ENCODE measurements around the gene KLHDC7A.

The KLHDC7A gene

DNA sequence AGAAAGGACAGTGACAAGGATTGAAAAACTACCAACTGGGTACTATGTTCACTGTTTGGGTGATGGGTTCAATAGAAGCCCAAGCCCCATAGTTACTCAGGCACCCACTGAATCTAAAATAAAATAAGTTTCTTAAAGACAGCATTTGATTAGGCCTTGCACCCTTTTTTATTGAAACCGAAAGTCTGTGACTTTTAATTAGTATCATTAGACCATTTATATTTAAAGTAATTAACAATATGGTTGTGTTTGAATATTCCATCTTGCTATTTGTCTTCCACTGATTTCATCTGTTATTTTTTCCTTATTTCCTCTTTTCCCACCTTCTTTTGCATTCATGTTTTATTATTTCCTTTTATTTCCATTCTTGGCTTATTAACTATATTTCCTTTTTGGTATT lies 27.4 kb downstream of the KLHDC7A start:
- no peak for DNase-seq (ENCODE audit: low spot score)

DNA sequence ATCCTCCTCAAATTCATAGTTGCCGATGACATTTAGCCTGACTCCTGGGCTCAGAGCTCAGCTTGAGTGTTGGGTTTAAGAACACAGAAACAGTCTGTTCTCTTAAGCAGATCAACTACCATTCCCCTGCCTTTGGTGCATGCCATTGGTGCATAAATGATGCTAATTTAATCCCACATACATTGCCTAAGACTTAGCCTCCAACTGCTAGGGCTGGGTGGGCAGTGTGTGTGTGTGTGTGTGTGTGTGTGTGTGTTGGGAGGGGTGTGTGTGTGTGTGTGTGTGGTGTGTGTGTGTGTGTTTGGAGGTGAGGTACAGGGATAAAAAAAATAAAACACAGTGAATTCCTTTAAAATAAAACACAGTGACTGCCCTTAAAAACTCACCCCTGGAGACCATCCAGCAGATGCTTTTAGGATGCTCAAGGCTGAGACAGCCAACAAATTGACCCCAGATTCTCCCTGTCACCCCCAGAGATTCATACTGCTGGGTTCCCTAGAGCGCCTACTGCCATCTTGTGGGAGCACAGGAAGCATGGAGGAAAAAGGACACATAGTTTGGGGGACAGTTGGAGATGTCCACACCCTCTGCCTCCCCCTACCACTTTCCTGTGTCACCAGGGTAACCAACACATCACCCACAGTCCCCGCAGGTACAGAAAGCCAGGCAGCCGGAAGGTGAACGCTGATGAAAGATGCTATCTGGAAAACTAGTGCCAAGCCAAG lies 30.6 kb downstream of the KLHDC7A start:
- DNase-seq (ENCODE audit: low spot score) = no peak

DNA sequence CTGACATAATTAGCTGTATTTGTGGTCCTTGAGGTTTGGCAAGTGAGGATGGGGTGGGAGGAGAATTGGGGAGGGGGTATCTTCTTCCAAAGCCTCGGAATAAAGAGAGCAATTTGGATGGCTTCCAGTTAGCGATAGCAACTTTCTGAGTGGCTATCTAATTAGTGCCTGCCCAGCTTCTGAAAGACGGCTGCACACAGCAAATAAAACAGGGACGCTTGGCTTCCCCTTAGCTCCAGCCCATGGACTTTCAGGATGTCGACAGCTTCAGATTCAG lies 31.1 kb downstream of the KLHDC7A start:
- DNase-seq (ENCODE audit: low spot score) = no peak

DNA sequence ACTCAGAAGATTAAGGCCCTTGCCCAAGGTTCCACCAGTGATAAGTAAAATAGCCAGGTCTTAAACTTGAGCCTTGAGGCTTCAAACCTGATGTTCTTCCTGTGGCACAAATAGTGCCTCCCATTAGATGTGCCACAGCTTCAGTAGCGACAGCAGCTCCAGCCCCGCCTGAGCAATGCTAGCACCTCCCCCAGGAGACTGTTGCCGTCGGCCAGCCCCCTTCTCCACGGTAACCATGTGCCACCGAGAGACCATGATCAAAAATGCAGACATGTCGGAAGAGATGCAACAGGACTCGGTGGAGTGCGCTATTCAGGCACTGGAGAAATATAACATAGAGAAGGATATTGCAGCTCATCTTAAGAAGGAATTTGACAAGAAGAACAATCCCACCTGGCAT lies 32.2 kb downstream of the KLHDC7A start:
- no peak for DNase-seq (ENCODE audit: low spot score)

DNA sequence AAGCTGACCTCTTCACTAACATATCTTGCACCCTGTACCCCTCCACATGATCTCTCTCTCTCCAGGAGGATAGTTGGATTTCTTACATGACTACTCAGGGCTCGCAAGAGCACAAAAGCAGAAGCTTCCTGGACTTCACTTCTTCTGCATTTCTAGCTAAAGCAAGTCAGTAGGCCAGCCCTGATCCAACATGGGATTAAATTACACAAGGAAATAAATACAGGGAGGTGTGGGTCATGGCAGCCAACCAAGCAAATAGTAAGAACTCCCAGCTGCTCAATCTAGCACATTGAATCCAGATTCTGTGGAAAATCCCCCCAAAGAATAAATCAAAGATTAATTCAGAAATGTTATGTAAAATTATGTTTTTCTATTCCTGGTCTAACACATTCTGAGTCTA lies 33.3 kb downstream of the KLHDC7A start:
- DNase-seq (ENCODE audit: low spot score) = no peak

DNA sequence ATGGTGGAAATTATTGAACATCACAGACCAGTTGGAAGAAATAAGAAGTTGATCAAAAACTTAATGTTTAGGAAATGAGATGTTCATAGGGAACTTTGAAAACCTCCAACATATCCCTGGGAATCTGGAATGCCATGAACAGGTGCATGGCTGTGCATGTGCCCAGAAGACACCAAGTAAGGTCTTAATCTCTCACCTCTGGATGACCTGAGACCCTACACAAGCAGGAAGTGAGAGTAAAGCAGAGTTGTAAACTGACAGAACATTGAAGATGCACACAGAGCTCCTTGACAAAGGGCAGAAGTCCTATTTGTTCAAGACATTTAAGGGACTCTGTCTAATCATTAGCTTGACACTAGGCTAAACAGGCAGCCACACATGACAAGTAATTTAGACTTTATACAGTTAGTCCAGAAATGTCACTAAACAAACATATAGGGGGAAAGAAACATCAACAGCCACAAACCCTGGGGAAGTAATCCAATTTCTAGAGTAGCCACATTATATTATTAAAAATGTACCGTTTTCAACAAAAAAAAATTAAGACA lies 34.5 kb downstream of the KLHDC7A start:
- DNase-seq (ENCODE audit: low spot score) = no peak

DNA sequence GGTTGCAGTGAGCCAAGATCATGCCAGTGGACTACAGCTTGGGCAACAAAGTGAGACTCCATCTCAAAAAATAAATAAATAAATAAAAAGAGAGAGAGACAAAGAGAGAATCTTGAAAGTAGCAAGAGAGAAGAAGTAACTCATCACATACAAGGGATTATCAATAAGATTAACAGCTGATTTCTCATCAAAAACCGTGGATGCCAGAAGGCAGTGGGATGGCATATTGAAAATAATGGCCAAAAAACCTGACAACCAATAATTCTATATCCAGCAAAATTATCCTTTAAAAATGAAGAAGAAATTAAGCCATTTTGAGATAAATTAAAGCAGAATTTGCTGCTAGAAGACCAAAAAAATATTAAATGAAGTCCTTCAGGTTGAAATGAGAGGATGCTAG lies 35.7 kb downstream of the KLHDC7A start:
- DNase-seq (ENCODE audit: low spot score) = no peak

DNA sequence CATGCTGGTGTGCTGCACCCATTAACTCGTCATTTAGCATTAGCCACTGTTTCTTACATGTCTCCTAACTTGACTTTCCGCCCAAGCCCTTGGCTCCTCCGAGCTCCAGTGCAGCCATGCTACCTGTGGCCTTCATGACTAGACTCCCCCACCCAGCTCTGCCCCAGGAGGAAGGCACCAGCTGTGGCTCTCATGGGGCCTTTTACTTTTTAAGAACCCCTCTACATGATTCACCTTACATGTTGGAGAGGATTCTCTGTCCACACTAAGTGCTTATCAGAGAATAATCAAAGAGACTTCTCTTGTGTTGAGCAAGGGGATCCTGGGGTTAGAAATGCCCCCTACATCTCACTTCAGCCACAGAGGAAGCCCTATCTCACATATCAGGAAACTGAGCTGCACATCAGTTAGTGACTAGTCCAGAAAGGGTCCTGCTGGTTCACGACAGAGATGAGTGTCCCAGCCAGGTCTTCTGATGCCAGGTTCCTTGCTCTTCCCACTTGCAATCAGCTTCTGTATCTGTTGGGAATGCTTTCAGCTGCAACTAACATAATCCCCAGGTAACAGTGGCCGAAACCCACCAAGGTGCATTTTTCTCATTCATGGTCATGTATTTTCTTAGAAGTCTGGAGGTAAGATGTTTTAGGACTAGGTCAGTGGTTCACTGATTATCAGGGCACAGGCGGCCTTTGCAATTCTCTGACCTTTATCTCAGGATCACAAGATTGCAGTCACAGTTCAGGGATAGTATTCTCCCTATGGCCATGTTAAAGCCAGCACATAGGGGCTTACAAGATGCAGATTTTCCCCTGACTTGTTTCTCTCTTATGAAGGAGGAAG lies 45.9 kb downstream of the KLHDC7A start:
- no peak for DNase-seq (ENCODE audit: low spot score)

DNA sequence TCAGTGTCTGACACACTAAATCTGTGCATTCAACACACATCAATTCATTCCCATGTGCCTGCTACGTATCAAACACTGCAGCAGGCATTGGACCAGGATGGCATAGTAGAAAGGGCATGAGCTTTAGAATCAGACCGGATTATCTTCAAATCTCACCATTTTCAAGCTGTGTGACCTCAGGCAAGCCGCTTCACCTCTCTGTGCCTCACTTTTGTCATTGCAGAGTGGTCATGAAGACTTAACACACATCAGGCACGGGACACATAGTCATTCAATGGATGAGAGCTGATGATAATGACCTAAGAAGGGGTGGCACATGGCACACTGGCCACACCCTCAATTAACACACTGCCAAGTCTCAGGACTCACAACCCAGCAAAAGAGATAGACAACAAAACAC lies 46.8 kb downstream of the KLHDC7A start:
- DNase-seq (ENCODE audit: low spot score) = no peak

DNA sequence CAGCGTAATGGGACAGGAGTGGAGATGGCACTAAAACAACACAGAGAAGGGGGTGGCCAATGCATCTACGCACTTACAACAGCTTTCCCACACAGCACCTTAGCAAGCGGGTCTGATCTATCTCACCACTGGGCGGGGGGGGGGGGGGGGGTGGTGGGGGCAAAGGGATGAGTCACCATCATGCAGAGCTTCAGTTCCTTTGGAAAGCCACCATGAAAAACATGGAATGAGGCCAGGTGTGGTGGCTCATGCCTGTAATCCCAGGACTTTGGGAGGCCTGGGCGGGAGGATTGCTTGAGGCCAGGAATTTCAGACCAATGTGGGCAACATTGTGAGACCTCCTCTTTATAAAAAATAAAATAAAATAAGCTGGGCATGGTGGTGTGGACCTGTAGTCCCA lies 47.2 kb downstream of the KLHDC7A start:
- no peak for DNase-seq (ENCODE audit: low spot score)

DNA sequence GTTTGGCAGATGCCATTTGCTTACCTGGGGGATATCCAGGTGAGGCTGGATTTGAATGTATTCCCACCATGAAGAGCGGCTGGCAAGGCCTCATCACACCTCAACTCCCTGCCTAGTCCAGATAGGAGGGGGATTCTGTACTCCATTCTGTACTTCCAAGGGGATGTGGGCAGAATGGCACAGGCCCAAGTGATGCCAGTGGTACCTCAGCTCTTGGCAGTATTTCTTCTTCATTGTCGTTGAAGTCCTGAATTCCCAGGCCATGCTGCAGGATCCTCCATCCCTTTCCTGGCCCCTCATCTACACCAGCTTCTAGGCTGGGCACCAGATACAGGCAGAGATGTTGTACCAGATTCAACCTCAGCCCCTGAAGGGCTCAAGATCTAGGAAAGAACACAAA lies 47.9 kb downstream of the KLHDC7A start:
- no peak for DNase-seq (ENCODE audit: low spot score)

DNA sequence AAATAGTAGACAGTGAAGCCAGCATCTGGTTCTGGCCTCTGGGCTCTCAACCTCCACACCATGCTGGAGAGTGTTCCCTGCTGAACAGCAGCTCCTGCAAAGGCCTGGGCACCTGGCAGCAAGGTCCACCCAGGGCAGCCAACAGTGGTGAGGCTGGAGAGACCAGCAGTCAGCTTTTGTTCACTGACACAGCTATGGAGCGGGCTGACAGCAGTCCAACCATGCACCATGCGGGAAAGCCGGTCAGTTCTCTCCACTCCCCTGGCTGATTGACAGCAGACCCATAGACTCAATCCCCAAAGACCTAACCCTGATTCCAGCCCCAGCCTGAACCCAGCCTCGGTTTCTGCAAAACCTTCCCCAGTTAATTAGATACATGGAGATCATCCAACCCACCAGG lies 49.0 kb downstream of the KLHDC7A start:
- no peak for DNase-seq (ENCODE audit: low spot score)

DNA sequence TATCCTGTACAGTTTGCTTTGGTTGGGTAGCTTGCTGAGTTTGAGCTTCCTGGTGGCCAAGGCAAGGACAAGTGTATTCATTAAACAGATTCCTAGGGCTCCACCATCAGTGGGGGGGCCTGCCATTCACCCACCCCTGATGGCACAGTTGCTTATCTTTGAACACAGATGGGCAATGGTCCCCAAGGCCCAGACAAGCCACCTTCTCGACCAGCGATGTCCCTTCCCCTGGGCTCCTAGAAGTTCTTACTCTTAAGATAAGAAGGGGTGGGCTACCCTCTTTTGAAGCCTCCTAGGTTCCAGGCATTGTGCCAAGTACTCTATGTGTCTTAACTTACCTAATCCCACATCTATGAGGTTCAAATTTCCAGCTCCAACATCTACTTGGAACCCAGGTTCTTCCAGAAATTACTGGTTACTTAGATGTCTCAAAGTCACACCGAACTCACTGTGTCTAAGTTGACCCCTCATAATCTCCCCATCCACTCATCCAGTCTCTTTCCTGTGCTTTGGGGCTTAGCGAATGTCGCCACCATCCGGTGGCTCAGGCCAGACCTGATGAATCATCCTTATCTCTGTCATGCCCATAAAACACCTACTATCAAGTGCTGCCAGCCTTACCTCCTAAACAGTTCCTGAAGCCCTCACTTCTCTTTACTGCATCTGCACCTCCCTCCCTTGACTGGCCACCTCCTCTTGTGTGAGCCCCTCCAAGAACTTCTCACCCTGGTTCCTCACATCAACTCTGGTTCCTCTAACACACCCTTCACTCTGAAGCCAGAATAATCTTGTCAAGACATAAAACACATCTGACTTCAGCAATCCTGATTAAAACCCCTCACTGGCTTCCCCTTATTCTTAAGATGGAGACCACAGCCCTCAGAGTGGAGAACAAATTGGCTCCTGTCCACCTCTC lies 50.1 kb downstream of the KLHDC7A start:
- DNase-seq (ENCODE audit: low spot score) = peak; percentile 34

DNA sequence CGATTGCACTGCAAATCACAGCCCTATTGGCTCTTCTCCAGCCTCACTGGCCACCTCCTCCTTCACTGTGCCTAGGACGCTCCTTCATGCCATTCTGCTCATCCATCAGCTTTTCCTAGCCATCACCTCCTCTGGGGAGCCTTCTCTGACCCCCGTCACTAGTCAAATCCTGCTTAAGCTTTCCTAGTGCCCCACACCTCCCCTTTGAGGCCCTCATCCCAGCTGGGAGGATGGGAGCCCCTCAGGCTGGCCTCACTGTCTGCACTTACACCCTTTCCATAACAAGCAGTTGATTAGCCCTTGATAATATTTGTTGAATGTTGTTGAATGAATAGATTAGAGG lies 50.7 kb downstream of the KLHDC7A start:
- no peak for DNase-seq (ENCODE audit: low spot score)

DNA sequence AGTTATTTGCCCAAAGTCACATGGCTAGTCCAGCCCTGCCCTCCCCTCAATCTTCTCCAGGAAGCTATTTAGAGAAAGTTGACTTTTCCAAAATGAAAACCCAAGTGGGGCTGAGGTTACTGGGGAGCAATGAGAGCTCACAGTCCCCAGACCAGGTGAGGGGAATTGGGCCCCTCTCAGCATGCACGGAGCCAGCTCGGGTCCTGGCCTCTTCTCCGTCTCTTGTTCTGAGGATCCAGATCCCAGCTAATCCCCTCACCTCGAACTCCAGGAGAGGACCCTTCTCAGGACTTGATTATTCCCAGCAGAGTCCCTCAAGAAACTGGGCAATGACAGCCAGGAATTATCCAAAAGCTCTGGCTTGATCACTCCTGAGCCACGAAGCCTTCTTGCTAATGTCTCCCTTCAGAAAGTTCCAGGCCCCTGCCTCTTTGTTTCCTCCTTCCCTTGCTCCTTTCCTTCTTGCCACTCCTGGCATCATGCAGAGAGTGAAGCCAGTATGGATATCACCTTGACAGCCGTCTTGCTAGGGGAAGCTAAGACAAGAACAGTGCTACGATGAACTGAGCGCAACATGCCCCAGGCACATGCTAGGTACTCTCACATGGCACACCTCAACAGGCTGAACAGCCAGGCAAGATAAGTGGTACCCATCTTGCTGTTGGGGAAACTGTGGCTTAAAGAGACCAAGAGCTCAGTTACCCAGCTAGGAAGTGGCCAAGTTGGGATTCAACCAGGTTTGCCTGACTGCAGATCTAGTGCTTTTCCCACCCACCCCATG lies 51.9 kb downstream of the KLHDC7A start:
- no peak for DNase-seq (ENCODE audit: low spot score)

DNA sequence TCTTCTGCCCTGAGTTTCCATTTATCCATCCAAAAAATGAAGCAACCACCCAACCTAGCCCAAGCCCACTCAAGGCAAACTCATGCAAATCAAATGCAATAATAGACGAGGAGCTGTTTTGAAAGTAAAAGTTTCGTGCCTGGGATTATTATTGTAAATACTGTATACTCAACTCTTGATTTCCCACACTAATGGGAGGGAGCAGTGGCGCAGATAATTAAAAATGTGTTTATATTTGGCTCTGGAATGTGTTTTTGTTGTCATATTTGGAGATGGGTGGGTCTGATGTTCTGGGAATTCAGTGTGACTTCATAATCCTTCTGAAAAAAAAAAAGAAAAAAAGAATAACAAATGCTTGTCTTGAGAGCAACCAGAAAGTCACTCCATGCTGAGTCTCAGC lies 52.5 kb downstream of the KLHDC7A start:
- DNase-seq (ENCODE audit: low spot score) = no peak

DNA sequence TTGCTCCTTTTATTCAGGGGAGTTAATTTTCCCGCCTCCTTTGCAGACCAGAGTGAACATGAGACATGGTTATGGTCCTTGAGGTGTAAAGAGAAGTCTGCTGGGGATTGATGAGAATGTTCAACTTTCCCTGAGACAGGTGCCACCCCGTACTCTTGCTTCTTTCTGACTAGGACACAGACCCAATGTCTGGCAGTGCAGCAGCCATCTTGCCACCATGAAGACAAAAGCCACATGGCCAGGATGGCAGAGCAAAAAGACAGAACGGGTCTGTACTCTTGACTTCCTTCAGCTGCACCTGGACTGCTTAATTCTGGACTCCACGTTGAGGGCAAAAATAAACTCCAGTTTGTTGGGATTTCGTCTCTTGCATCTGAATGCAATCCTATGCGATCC lies 54.1 kb downstream of the KLHDC7A start:
- DNase-seq (ENCODE audit: low spot score) = no peak
